Endothelial cell of umbilical vein (primary cell): ENCODE results near the gene DLST. TPM values are rescaled to one million over a fixed set of nuclear protein-coding genes. Genes with fewer than 3 reads are reported as not detected.

ENCODE experiments used
- BruUV-seq: library from RNA; stranded (reverse); fragments of 400-500 nt; replicated peaks from 2 replicates; lab custom pipeline; 2021; lab: Mats Ljungman, UMichigan
- CTCF ChIA-PET: fragments of 300-600, 350-600 bp; sonication (Branson Sonifier 250); formaldehyde crosslinking; loops from one replicate; lab custom pipeline; 2021; ENCODE audit warnings: antibody characterized with exemption, inconsistent platforms; lab: Charles Lee
- POLR2A ChIA-PET: fragments of 300-600, 350-600 bp; sonication (Branson Sonifier 250); formaldehyde crosslinking; loops from one replicate; lab custom pipeline; 2021; ENCODE audit warnings: antibody characterized with exemption, inconsistent platforms; lab: Charles Lee
- DNase-seq: peaks from one replicate; pipeline ENCODE4 v3.0.0-alpha.2; 2011; ENCODE audit warnings: low read depth, low spot score
- FAIRE-seq: peaks from 2 replicates; lab custom pipeline; 2011; peaks lifted over from hg19 to GRCh38; lab: Jason Lieb, UNC
- H2AFZ ChIP-seq: 2 replicates; pipeline ENCODE4 v1.6.0; 2012; ENCODE audit warnings: low read depth, low read length, control low read depth, inconsistent platforms
- H3K27ac ChIP-seq: 2 replicates; pipeline ENCODE4 v1.5.1; 2011; ENCODE audit warnings: low read depth, mild to moderate bottlenecking, control low read depth, low read length, moderate library complexity; ENCODE audit not compliant: insufficient read depth
- H3K27me3 ChIP-seq, 2 experiments: 2 replicates each; pipeline versions ENCODE4 v1.6.0 to v1.6.1; 2011; ENCODE audit warnings: low read length in 2 of 2, mixed read lengths in 1 of 2; ENCODE audit not compliant: control insufficient read depth in 2 of 2, insufficient read depth in 2 of 2
- H3K36me3 ChIP-seq, 2 experiments: 2 replicates in 1 of 2; 3 replicates in 1 of 2; pipeline ENCODE4 v1.5.1; 2011; ENCODE audit warnings: low read length in 2 of 2, mild to moderate bottlenecking in 1 of 2, moderate library complexity in 1 of 2; ENCODE audit not compliant: control insufficient read depth in 2 of 2, insufficient read depth in 2 of 2; ENCODE audit errors: extremely low read depth in 1 of 2
- H3K4me1 ChIP-seq: 3 replicates; pipeline ENCODE4 v1.5.1; 2011; ENCODE audit warnings: mild to moderate bottlenecking, low read length; ENCODE audit not compliant: control insufficient read depth, insufficient read depth; ENCODE audit errors: extremely low read depth
- H3K4me2 ChIP-seq: 2 replicates; pipeline ENCODE4 v1.6.1; 2011; ENCODE audit warnings: low read length, control low read depth, mixed read lengths; ENCODE audit not compliant: insufficient read depth
- H3K4me3 ChIP-seq, 3 experiments: fragments of 200-600 bp in 1 of 3; sonication (generic), shearing (Covaris generic) in 1 of 3; replicated peaks in 1 of 3; 2 replicates each; pipeline ENCODE4 v1.5.1; 2011 to 2016; ENCODE audit warnings: control low read depth in 3 of 3, low read length in 3 of 3, mild to moderate bottlenecking in 2 of 3, inconsistent platforms in 1 of 3, low read depth in 1 of 3, moderate library complexity in 1 of 3; ENCODE audit not compliant: insufficient read depth in 1 of 3
- H3K79me2 ChIP-seq: 2 replicates; pipeline ENCODE4 v1.6.0; 2012; ENCODE audit warnings: low read length, inconsistent platforms; ENCODE audit not compliant: control insufficient read depth, insufficient read depth
- H3K9ac ChIP-seq: replicated peaks from 2 replicates; pipeline ENCODE3; 2011; ENCODE audit warnings: low read length, control low read depth; ENCODE audit not compliant: insufficient read depth; ENCODE audit errors: extremely low read depth
- H3K9me1 ChIP-seq: replicated peaks from 3 replicates; pipeline ENCODE4 v1.6.0; 2011; ENCODE audit warnings: mild to moderate bottlenecking, low read length; ENCODE audit not compliant: control insufficient read depth, insufficient read depth; ENCODE audit errors: extremely low read depth
- H3K9me3 ChIP-seq: replicated peaks from 2 replicates; pipeline ENCODE4 v1.5.1; 2012; ENCODE audit warnings: low read length, inconsistent platforms; ENCODE audit not compliant: control insufficient read depth, insufficient read depth
- H4K20me1 ChIP-seq: replicated peaks from 2 replicates; pipeline ENCODE3; 2011; ENCODE audit warnings: mild to moderate bottlenecking, low read length; ENCODE audit not compliant: control insufficient read depth, insufficient read depth; ENCODE audit errors: extremely low read depth
- CTCF ChIP-seq, 2 donors: IDR thresholded peaks; 1 replicate in 1 of 2; 2 replicates in 1 of 2; pipeline ENCODE4 v1.5.1; 2011; ENCODE audit warnings: low read length in 2 of 2, mild to moderate bottlenecking in 2 of 2, moderate library complexity in 2 of 2, control low read depth in 1 of 2, inconsistent platforms in 1 of 2, low read depth in 1 of 2; ENCODE audit not compliant: insufficient read depth in 1 of 2; ENCODE audit errors: extremely low read depth in 1 of 2
- EZH2 ChIP-seq: IDR thresholded peaks from 2 replicates; pipeline ENCODE4 v1.6.1; 2012; ENCODE audit warnings: borderline replicate concordance, low read depth, mild to moderate bottlenecking, moderate library complexity, low read length, inconsistent platforms; ENCODE audit not compliant: severe bottlenecking
- FOS ChIP-seq: IDR thresholded peaks from 2 replicates; pipeline ENCODE4 v1.6.1; 2011; ENCODE audit warnings: mild to moderate bottlenecking, low read length, moderate library complexity, borderline replicate concordance; ENCODE audit not compliant: insufficient read depth
- GATA2 ChIP-seq: IDR thresholded peaks from 2 replicates; pipeline ENCODE4 v1.7.0; 2011; ENCODE audit warnings: low read depth, mild to moderate bottlenecking, moderate library complexity, mixed read lengths, low read length; ENCODE audit not compliant: insufficient read length, insufficient read depth
- JUN ChIP-seq: IDR thresholded peaks from 2 replicates; pipeline ENCODE4 v1.6.1; 2011; ENCODE audit warnings: borderline replicate concordance, low read depth; ENCODE audit not compliant: insufficient read length, insufficient read depth
- MAX ChIP-seq: IDR thresholded peaks from 2 replicates; pipeline ENCODE4 v1.6.1; 2011; ENCODE audit not compliant: insufficient read depth, insufficient read length
- MYC ChIP-seq: IDR thresholded peaks from one replicate; pipeline ENCODE4 v1.6.1; 2011; ENCODE audit warnings: mild to moderate bottlenecking, low read depth, low read length
- POLR2A ChIP-seq: IDR thresholded peaks from 2 replicates; pipeline ENCODE4 v1.6.1; 2012; ENCODE audit warnings: low read depth, mild to moderate bottlenecking, control low read depth, low read length
- POLR2AphosphoS5 ChIP-seq: IDR thresholded peaks from 2 replicates; pipeline ENCODE4 v1.6.1; 2012; ENCODE audit warnings: low read depth, mild to moderate bottlenecking, control low read depth, low read length, moderate library complexity; ENCODE audit not compliant: insufficient read depth
- dilution Hi-C: fragments of 300-500 bp; cut with MboI; formaldehyde crosslinking; loops from one replicate; pipeline ENCODE4 v1.15.0; 2019; ENCODE audit warnings: low sequenced_read_pairs; ENCODE audit not compliant: extremely low pct_ligation_motif_present
- intact Hi-C: fragments of 100-400 bp; cut with micrococcal nuclease; formaldehyde crosslinking; loops from one replicate; pipeline ENCODE4 v1.10.0; 2022
- polyA plus RNA-seq, 4 experiments: library from polyadenylated mRNA; depleted of rRNA in 3 of 4; stranded (reverse) in 3 of 4; unstranded in 1 of 4; fragments of >200 nt; gene quantifications; 2 replicates each; pipeline versions ENCODE4 v1.2.1 to v1.2.3, GENCODE V29; 2011 to 2012; ENCODE audit warnings: missing spikeins in 1 of 4
- total RNA-seq: library from RNA; stranded (reverse); gene quantifications from 2 replicates; pipeline ENCODE4 v1.2.3, GENCODE V29; 2021

Gene DLST
- total and polyA plus RNA-seq, 2 donors (not counting 3 experiments of a cell fraction or from before 2014, with no cell fraction given) = 98.4 to 110 TPM

- Histone ChIP-seq H3K4me3 (no peak overlapping the region), H3K79me2 (no peaks in the 10 kb centered on the region), H3K9ac (no peak overlapping the region), H3K4me1 (no peaks in the 10 kb centered on the region), H2AFZ (no peak overlapping the region), H4K20me1 (no peaks in the 10 kb centered on the region), H3K9me3 (no peaks in the 10 kb centered on the region), H3K36me3 (no peaks in the 10 kb centered on the region), H3K4me2 (no peak overlapping the region), H3K27ac (no peak overlapping the region), H3K9me1 (no peaks in the 10 kb centered on the region), H3K27me3 (peaks cover 5 to 9% of the 10 kb centered on the region in 2 experiments)
- dilution Hi-C loops (no loop called here), intact Hi-C loops (no loop called here)
- no peak for DNase-seq
- no peak for TF ChIP-seq GATA2
- no peak for TF ChIP-seq JUN
- TF ChIP-seq MAX = no peak
- TF ChIP-seq POLR2AphosphoS5 = no peak
- no peak for TF ChIP-seq EZH2
- no peak for TF ChIP-seq CTCF (IDR thresholded peaks at IDR 0.05; ENCODE audit: extremely low read depth in 1 of 2, insufficient read depth in 1 of 2, low read depth in 1 of 2, low read length in 2 of 2)
- TF ChIP-seq MYC = no peak
- no peak for TF ChIP-seq FOS
- no peak for TF ChIP-seq POLR2A
- ChIA-PET CTCF (interaction anchor here (9.4 kb wide), 1 partner anchor 39 kb away, joined by 58 read pairs; no protein-coding TSS in a partner anchor), POLR2A (no interaction called here)
- FAIRE-seq = no peak
- no TSS peak for BruUV-seq
These were observed 14.9 kb upstream of the DLST start for GRCh38 chr14:74866708-74867389.
